ENCODE results near the gene ZDHHC24. TPM values are rescaled to one million over a fixed set of nuclear protein-coding genes. Genes with fewer than 3 reads are reported as not detected.

The ZDHHC24 gene
- total RNA-seq, 1 donor from 2014 or later, result 26.2 TPM

Other genes with a start within 250 kb of the ZDHHC24 start
- 0.23 and 0.68 TPM in 2 replicates for gene CD248, start 229.0 kb downstream of the ZDHHC24 start, total RNA-seq
- gene RIN1, start 209.6 kb downstream of the ZDHHC24 start, total RNA-seq, result 4.8 and 6.7 TPM in 2 replicates
- 65.7 and 71.8 TPM in 2 replicates for gene BRMS1, start 200.9 kb downstream of the ZDHHC24 start, total RNA-seq
- gene B4GAT1, start 198.4 kb downstream of the ZDHHC24 start, total RNA-seq, result 25.8 and 28.1 TPM in 2 replicates
- gene SLC29A2, start 174.3 kb downstream of the ZDHHC24 start, total RNA-seq, result 1.2 and 2.3 TPM in 2 replicates
- not detected in 2 replicates for gene NPAS4, start 125.0 kb downstream of the ZDHHC24 start, total RNA-seq
- gene MRPL11, start 107.2 kb downstream of the ZDHHC24 start, total RNA-seq, result 40.7 and 61.1 TPM in 2 replicates
- gene PELI3, start 79.1 kb downstream of the ZDHHC24 start, total RNA-seq, result 3.7 and 4.9 TPM in 2 replicates
- 50.5 and 71.7 TPM in 2 replicates for gene DPP3, start 65.6 kb downstream of the ZDHHC24 start, total RNA-seq
- gene BBS1, start 35.4 kb downstream of the ZDHHC24 start, total RNA-seq, result 28.6 and 36.8 TPM in 2 replicates
- under 0.01 and 0.14 TPM in 2 replicates for gene ACTN3, start 855 bp upstream of the ZDHHC24 start, total RNA-seq
- gene CTSF, start 22.6 kb upstream of the ZDHHC24 start, total RNA-seq, result 27.8 and 63.5 TPM in 2 replicates
- 0.17 and 0.28 TPM in 2 replicates for gene CCDC87, start 47.0 kb upstream of the ZDHHC24 start, total RNA-seq
- gene CCS, start 47.1 kb upstream of the ZDHHC24 start, total RNA-seq, result 27.2 and 33.5 TPM in 2 replicates
- gene RBM14, start 70.6 kb upstream of the ZDHHC24 start, total RNA-seq, result 29.3 and 44.7 TPM in 2 replicates
- gene RBM4, start 92.7 kb upstream of the ZDHHC24 start, total RNA-seq, result 125 and 157 TPM in 2 replicates
- gene RBM4B, start 131.8 kb upstream of the ZDHHC24 start, total RNA-seq, result 24.2 and 28.4 TPM in 2 replicates
- gene SPTBN2, start 183.2 kb upstream of the ZDHHC24 start, total RNA-seq, result 36.8 and 50.4 TPM in 2 replicates

All from dermis blood vessel endothelial cell (primary cell).